Lower lobe of right lung (tissue), 2 donors: ENCODE data around the gene KCNQ4. TPM values are rescaled to one million over a fixed set of nuclear protein-coding genes. Genes with fewer than 3 reads are reported as not detected.
A peak's percentile ranks its signal among the peaks of the same experiment; 100 is the strongest.

Source experiments
- ATAC-seq, 2 donors: fragments of 200-7000 bp; cut with Tn5 transposase; one replicate each; pipeline ENCODE4 v1.9.1; 2020 to 2022; ENCODE audit warnings: mild to moderate bottlenecking in 2 of 2, moderate library complexity in 2 of 2
- DNase-seq: peaks from one replicate; pipeline ENCODE4 v3.0.0-alpha.2; 2020
- H3K27ac ChIP-seq: fragments of 200-600 bp; one replicate; pipeline ENCODE4 v1.8.0; 2022
- H3K27me3 ChIP-seq: fragments of 200-600 bp; one replicate; pipeline ENCODE4 v1.8.0; 2022; ENCODE audit warnings: low read depth
- H3K36me3 ChIP-seq: fragments of 200-600 bp; one replicate; pipeline ENCODE4 v1.8.0; 2022; ENCODE audit warnings: mild to moderate bottlenecking
- H3K4me1 ChIP-seq: fragments of 200-600 bp; one replicate; pipeline ENCODE4 v1.8.0; 2022
- H3K4me3 ChIP-seq: fragments of 200-600 bp; one replicate; pipeline ENCODE4 v1.8.0; 2022; ENCODE audit warnings: mild to moderate bottlenecking
- H3K9me3 ChIP-seq: fragments of 200-600 bp; one replicate; pipeline ENCODE4 v1.8.0; 2022
- intact Hi-C: fragments of 100-400 bp; cut with DNase I; formaldehyde crosslinking; loops from one replicate; pipeline ENCODE4 v1.11.0; 2022
- total RNA-seq: library from RNA; stranded (reverse); fragmentation: NEBNext Ultra II Directional; extraction: Animal tissue kit (Norgen Biotek cat#: 25700); gene quantifications from one replicate; pipeline ENCODE4 v1.2.1, GENCODE V29; 2021
- TF ChIP-seq, protein P1 (sequence below): fragments of 200-600 bp; IDR thresholded peaks from one replicate; pipeline ENCODE4 v1.8.0; 2022; ENCODE audit warnings: antibody characterized with exemption, mild to moderate bottlenecking
- donor health status: DM: no; HTN: yes; CAD: no; lungs with severe emphysema.

KCNQ4 gene
- total RNA-seq, 1 donor from 2014 or later: 0.89 TPM

DNA sequence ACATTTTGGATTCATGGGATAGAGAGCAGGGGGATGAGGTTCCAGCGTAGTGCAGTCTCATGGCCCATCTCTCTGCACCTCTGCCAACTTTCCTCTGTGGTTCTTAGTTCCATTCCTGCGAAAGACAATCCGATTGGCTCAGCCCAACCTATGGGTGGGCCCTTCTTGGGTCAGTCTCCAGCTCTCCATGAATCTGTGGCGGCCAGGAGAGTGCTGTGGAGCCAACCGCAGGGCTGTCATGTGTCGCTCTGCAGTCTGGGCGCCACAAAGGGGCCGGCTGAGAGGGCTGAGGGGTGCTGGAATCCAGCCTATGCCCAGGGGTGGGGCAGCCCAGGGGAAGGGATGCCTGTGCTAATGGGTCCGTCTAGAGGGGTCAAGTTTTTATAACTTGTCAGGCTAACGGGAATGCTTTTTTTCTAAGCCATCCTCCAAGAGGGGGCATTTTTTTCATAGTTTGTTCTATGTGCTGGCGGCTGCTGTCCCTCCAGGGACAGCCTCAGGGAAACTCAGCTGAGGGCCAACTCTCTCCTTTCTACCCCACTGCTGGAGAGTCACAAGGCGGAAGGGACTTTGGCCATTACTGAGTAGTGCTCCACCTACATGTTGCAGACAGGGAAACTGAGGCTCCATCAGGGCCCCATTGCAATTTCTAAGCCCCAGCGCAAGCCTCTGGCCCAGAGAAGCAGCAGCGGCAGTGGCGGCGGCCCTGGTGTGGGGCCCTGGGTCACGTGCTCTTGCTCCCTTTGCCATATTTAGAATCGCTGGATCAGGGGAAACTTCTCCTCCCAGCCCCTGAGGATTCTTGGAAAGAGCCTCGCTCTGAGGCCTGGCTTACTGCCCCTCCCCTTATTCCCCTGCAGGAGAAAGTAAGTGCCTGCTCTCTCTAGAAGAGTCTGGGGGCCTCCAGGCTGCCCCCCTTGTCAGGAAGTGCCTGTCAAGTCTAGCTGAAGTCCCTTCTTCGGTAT lies 23.4 kb downstream of the KCNQ4 start:
- Histone ChIP-seq H3K27ac (peak overlapping the region; percentile 11), H3K4me1 (peaks cover 2% of the 10 kb centered on the region), H3K9me3 (no peaks in the 10 kb centered on the region), H3K4me3 (no peak overlapping the region), H3K27me3 (no peaks in the 10 kb centered on the region), H3K36me3 (no peaks in the 10 kb centered on the region)
- TF ChIP-seq, protein P1, sequence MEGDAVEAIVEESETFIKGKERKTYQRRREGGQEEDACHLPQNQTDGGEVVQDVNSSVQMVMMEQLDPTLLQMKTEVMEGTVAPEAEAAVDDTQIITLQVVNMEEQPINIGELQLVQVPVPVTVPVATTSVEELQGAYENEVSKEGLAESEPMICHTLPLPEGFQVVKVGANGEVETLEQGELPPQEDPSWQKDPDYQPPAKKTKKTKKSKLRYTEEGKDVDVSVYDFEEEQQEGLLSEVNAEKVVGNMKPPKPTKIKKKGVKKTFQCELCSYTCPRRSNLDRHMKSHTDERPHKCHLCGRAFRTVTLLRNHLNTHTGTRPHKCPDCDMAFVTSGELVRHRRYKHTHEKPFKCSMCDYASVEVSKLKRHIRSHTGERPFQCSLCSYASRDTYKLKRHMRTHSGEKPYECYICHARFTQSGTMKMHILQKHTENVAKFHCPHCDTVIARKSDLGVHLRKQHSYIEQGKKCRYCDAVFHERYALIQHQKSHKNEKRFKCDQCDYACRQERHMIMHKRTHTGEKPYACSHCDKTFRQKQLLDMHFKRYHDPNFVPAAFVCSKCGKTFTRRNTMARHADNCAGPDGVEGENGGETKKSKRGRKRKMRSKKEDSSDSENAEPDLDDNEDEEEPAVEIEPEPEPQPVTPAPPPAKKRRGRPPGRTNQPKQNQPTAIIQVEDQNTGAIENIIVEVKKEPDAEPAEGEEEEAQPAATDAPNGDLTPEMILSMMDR: no peak
- intact Hi-C loops: no loop called here
- DNase-seq: no peak
- no peak for ATAC-seq

DNA sequence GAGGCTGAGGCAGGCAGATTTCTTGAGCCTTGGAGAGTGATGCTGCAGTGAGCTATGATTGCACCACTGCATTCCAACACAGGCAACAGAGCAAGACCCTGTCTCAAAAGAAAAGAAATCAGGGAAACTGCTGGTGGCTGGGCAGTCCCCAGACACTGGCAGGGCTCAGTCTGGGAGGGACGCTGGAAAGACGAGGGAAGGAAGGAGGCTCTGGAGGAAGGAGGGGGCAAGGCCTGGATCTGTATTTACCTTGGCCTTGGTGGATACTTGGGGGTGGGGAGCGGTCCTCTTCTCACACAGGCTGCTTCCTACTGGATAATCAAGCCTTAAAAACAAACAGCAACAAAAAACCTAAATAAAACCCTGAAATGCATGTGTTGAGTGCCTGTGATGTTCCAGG lies 24.4 kb downstream of the KCNQ4 start:
- intact Hi-C loops: no loop called here
- Histone ChIP-seq H3K36me3 (no peaks in the 10 kb centered on the region), H3K27me3 (no peaks in the 10 kb centered on the region), H3K4me3 (no peak overlapping the region), H3K27ac (no peak overlapping the region), H3K9me3 (no peaks in the 10 kb centered on the region), H3K4me1 (no peaks in the 10 kb centered on the region)
- no peak for ATAC-seq
- TF ChIP-seq, protein P1: no peak
- no peak for DNase-seq

DNA sequence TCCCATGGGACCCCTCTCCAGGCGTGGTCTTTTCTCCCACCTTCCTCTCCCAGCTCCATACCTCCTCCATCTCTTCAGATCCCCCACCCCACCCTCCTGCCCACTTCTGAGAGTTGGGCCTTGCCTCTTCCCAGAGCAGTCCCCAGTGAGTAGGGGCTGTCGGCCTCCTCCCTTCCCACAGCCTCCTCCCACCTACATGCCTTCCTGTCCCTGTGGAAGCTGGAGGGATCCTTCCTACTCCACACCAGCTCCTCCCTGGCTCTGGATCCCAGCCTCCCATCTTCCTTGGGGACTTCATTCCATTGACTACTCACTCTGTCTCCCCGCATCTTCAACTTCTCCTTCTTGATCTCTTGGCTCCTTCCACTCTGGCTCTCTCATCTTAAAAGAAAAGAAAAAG lies 24.9 kb downstream of the KCNQ4 start:
- Histone ChIP-seq H3K27me3 (no peaks in the 10 kb centered on the region), H3K4me1 (no peaks in the 10 kb centered on the region), H3K9me3 (no peaks in the 10 kb centered on the region), H3K4me3 (no peak overlapping the region), H3K36me3 (no peaks in the 10 kb centered on the region), H3K27ac (no peak overlapping the region)
- no peak for DNase-seq
- intact Hi-C loops: no loop called here
- ATAC-seq: no peak
- TF ChIP-seq, protein P1: no peak

DNA sequence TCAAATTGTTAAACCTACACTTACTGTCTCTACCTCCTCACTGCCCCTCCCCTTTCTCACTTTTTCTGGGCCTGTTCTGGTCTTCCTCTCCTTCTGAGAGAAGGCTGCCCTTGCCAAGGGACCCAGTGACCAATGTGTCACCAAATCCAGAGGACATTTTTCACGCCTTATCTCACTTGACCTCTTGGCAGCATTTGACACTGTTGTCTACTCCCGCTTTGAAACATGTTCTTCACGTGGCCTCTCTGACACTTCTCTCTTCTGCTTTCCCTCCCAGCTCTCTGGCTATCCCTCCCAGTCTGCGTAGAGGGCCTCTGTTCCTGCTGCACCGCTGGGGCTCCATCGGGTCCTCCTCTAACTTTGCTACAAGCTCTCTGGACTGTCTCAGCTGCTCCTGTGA lies 25.3 kb downstream of the KCNQ4 start:
- no peak for DNase-seq
- TF ChIP-seq, protein P1: no peak
- intact Hi-C loops: no loop called here
- Histone ChIP-seq H3K27ac (no peak overlapping the region), H3K9me3 (no peaks in the 10 kb centered on the region), H3K4me3 (no peak overlapping the region), H3K4me1 (no peaks in the 10 kb centered on the region), H3K36me3 (no peaks in the 10 kb centered on the region), H3K27me3 (no peaks in the 10 kb centered on the region)
- peak in 1 of 2 donors; percentile 14 for ATAC-seq

DNA sequence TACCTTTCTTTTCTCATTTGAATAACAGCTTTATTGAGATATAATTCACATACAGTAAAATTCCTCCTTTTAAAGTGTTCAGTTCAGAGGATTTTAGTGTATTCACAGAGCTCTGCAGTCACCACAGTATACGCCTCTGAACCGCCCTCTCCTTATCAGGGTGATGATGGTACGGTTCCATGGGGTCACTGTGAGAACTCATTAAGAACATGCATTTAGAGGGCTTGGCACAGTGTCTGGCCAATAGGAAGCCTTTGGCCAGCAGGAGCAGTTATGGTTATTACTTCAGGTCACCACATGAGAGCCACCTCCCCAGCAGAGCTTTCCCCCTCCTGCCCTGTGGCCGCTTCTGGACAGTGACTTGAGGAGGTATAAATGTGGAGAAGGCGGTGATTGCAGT lies 27.3 kb downstream of the KCNQ4 start:
- no peak overlapping the region for H3K27ac ChIP-seq
- no peaks in the 10 kb centered on the region for H3K27me3 ChIP-seq
- no peaks in the 10 kb centered on the region for H3K9me3 ChIP-seq
- H3K36me3 ChIP-seq: no peaks in the 10 kb centered on the region
- DNase-seq (no peak), ATAC-seq (no peak)
- intact Hi-C loops: no loop called here
- no peaks in the 10 kb centered on the region for H3K4me1 ChIP-seq
- no peak overlapping the region for H3K4me3 ChIP-seq
- TF ChIP-seq, protein P1: no peak
